NCI-H2107 treated with DMSO at 0.1 percent for 48 hours (cell line): Measurements from ENCODE around the gene CAPG.
"Not testable (repeated sequence)": the region's sequence is repeated elsewhere in the genome, so short reads cannot be mapped to it uniquely, and the experiment has no call there.

Experiments
- DNase-seq: peaks from one replicate; lab custom pipeline; 2025; ENCODE audit not compliant: unreplicated experiment; lab: John Stamatoyannopoulos, UW

Gene CAPG

GRCh38 chr2:85420536-85421259 is 10.5 kb upstream of the CAPG start:
- DNase-seq = peak; percentile 34

DNA sequence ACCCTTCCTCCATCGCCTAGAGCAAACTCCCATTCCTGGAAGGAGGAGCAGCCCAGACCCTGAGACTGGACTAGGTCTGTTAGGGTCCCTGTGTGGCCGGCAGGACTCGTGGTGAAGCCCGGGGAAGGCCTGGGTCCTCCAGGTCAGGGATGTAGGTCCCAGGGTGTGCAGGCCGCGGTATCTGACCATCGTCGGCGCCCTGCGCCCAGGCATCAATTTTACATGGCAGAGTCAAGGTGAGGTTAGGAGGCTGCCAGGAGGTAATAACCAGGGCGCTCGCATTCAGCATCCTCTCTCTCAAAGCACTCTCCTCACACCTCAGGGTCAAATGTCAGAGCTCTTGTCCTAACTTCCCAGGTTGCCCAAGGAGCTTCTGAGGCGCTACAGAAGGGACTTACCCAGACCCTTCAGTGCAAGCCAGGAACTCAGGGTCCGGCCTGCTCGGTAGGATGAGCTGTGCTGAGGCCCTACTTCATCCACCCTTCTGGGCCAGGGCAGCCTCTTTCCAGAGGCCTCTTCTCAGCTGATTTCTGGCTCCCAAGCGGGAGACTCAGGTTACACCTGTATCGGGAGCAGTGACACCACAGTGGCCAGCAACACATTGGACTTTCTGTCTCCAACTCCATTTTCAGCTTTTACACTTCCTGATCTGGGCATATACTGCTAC is 9.0 kb upstream of the CAPG start:
- peak; percentile 30 for DNase-seq

DNA sequence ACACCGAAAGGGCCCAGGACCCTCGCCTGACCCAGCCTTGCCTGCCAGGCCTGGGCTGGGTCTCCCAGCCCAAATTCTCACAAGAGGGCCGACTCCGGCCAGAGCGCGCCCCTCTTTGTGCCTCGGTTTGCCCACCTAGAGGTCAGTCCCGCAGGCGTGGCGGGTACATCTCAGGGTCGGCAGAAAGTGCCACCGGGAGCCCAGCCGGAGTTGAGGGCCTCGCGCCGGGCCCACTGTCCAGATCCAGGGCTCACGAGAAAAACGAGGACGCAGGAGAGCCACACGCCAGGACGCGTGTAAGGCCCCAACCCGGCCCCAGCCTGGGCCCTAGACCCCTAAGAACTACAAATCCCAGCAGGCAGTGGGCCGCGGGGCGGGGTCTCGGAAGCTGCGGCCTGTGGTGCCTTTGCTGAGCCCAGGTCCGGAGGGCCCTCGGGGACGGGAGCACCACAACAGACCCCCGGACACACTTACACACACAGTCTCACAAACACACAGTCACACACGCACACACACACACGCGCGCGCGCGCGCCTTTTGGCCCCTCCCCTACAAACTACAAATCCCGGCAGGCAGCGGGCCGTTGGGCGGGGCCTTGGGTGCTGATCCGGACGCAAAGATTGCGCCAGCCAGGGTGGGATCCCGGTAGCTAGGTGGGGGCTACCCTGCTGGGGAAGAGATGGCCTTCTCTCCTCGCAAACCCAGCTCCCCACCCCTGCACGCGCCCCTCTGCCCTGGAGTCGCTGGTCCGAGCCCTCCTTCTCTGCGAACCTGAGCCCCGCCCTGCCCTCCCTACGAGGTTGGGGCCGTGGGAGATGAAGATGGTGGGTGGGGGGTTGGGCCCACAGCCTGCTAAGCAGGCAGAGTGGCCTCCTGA is 8.2 kb upstream of the CAPG start, which contains the start of gene SH2D6:
SH2D6 (plus strand) TSS at position 583 of the 877 bp plus-strand sequence. CDS start 10,752 bp downstream, outside the sequence.
- DNase-seq = peak; percentile 24

- no peak for DNase-seq
These were observed 5.9 kb upstream of the CAPG start for GRCh38 chr2:85415980-85416650.

- DNase-seq = no peak
These were observed 4.8 kb upstream of the CAPG start for GRCh38 chr2:85414761-85415553.

GRCh38 chr2:85414421-85414759 is 4.2 kb upstream of the CAPG start:
- DNase-seq = not testable (repeated sequence)

DNA sequence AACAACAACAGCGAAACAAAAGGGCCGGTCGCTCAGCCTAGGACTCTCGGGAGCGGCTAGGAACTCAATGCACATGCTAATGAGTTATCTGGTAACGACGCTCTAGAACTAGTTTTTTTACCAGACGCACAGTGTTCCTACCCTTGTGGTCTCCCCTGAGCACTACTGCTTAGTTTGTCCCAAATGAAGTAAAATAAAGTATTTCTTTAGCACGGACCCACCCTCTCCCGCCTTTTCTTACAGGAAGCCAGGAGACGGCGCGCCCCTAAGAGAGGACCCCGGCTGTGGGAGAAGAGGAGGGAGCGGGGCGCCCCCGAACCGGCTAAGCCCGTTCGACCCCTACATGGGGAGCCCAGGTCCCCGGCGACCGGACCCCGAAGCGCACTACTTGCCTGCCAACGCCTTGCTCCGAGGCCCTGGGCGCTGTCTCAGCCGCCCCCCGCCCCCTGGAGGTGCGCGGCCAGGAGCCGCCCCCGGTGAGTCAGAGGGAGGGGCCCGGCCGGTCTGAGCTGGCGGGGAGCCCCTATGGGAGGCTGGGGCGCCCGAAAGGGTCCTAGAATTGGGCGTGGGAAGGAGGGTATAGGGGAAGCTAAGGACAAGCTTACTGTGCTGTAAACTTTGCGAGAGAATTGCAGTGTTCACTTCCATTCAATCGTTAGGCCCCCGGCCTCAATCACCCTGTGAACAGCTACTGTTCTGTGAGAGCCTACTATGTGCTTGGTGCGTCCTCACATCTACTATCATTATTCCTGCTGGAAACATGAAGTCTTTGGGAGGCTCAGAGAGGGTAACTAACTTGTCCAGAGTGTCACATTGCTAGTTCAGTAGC is 3.6 kb upstream of the CAPG start:
- DNase-seq = no peak

- DNase-seq = no peak
These were observed 1.2 kb upstream of the CAPG start for GRCh38 chr2:85411405-85411748.

GRCh38 chr2:85410584-85411404 is 628 bp upstream of the CAPG start:
- DNase-seq = no peak

DNA sequence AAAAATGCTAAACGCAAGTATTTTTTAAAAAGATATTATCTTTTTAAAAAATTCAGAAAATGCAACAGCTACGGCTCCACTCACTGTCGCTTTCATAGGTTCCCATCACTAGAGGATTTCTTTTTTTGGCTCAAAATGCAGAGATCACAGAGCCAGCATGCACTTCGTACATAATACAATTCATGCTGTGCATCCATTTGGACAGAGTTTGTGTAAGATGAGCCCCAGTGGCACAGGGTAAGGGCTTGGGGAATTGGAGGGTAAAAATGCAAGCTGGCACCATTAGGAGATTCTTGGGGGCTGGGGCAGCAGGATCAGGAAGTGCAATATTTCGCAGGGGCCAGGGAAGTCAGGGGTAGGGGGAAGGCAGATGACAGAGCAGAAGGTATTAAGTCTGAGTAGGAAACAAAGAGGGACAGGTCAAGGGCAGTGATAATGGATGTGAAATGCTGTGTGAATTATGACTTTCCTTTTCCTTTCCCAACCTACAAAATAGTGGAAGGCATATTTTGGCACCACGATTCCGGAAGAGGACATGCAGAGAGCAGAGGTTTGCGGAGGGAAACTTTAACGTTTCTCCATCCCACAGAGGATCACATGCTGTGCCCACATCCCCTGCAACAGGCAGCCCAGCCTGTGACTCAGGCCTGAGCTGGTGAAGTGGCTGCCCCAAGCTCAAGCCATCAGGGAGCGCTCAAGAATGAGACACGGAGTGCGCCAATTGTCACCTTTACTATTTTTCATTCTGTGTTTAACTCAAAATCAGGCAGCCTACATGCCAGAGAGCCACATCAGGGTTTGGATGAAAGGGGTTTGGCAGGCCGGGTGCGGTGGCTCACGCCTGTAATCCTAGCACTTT is 4.7 kb downstream of the CAPG start:
- peak; percentile 18 for DNase-seq

- DNase-seq = no peak
These were observed 8.3 kb downstream of the CAPG start for GRCh38 chr2:85401844-85402243.

DNA sequence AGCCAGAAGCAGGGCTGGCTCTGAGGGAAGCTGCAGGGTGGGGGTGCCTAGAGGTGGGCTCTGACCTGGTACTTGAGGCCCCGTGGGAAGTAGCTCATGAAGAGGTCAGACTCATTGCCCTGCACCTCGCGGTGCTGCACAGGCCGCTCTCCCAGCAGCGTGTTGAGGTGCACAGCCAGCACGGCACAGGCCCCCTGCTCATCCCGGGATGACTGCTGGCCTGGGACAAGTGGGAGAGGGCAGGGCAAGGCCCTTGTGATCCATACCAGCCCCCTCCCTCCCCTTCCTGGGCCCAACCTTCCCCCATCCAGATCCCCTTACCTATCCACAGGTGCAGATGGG is 8.7 kb downstream of the CAPG start:
- DNase-seq = no peak

- no peak for DNase-seq
These were observed 9.4 kb downstream of the CAPG start for GRCh38 chr2:85400541-85401463.

GRCh38 chr2:85400023-85400422 is 10.1 kb downstream of the CAPG start:
- no peak for DNase-seq

GRCh38 chr2:85399183-85399455 is 11.0 kb downstream of the CAPG start:
- no peak for DNase-seq

DNA sequence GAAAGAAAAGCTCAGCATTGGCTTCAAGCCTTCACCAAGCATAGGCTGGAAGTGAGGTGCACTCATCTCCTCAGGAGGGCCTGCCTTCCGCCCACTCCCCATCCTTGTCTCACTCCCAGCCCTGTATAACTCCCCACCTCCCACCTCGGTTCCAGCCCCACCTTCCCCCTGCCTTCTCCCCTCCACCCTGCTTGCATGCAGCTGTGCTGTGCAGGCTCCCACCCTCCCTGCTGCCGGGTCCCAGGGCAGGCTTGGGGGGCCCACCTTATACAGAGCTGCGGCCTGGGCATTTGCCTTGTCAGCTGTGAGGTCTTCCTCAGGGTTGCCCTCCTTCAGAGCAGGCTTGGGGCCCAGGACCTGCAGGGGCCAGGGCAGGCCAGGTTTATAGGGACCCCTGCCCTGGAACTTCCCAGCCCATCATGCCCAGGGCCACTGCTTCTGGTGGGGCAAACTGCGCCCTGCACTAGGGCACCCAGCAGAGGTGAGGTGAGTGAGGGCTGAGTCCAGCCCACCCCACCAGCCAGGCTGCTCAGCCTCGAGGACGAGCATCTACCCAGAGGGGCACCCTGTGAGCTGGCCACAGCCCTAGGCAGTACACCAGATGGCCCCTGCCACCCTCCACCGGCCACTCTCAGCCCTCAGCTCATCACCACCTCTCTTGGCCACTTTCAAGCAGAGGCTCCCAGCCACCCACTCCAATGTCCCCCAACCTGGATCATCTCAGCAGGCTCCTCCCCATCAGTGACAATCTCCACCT is 11.6 kb downstream of the CAPG start:
- no peak for DNase-seq
